ENCODE results near the gene LAMA5.

DNA sequence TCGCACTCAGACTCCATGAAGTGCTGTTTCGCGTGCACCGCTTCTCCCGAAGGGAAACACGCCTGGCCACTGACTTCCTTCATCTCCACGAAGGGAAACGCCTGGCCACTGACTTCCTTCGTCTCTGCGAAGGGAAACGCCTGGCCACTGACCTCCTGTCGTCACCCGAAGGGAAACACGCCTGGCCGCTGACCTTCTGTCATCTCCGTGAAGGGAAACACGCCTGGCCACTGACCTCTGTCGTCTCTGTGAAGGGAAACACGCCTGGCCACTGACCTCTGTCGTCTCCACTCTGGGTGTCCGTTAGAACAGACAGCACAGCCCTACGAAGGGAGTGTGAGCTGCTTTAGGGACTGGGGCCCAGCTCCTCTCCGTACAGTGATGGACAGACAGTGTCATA lies 81.4 kb downstream of the LAMA5 start:
- TF ChIP-seq, protein P1, sequence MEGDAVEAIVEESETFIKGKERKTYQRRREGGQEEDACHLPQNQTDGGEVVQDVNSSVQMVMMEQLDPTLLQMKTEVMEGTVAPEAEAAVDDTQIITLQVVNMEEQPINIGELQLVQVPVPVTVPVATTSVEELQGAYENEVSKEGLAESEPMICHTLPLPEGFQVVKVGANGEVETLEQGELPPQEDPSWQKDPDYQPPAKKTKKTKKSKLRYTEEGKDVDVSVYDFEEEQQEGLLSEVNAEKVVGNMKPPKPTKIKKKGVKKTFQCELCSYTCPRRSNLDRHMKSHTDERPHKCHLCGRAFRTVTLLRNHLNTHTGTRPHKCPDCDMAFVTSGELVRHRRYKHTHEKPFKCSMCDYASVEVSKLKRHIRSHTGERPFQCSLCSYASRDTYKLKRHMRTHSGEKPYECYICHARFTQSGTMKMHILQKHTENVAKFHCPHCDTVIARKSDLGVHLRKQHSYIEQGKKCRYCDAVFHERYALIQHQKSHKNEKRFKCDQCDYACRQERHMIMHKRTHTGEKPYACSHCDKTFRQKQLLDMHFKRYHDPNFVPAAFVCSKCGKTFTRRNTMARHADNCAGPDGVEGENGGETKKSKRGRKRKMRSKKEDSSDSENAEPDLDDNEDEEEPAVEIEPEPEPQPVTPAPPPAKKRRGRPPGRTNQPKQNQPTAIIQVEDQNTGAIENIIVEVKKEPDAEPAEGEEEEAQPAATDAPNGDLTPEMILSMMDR (IDR thresholded peaks at IDR 0.05), result no peak
- no peak for TF ChIP-seq POLR2A (IDR thresholded peaks at IDR 0.05)
